ENCODE measurements around the gene ADCY2.

ADCY2 gene

GRCh38 chr5:7434914-7435313, 39.0 kb downstream of the ADCY2 start:
- H3K36me3 ChIP-seq (replicated peaks): no peaks in the 10 kb centered on the region
- TF ChIP-seq CTCF (IDR thresholded peaks at IDR 0.05; ENCODE audit: low read depth, low read length, missing control alignments): no peak
- no peak for DNase-seq
- no peak overlapping the region for H3K4me3 ChIP-seq (ENCODE audit: low read depth, low read length)
- no peak overlapping the region for H3K27ac ChIP-seq
- in situ Hi-C loops (cut with HindIII; ENCODE audit: low pct_ligation_motif_present, low sequenced_read_pairs): no loop called here
- no peaks in the 10 kb centered on the region for H3K27me3 ChIP-seq (replicated peaks)

DNA sequence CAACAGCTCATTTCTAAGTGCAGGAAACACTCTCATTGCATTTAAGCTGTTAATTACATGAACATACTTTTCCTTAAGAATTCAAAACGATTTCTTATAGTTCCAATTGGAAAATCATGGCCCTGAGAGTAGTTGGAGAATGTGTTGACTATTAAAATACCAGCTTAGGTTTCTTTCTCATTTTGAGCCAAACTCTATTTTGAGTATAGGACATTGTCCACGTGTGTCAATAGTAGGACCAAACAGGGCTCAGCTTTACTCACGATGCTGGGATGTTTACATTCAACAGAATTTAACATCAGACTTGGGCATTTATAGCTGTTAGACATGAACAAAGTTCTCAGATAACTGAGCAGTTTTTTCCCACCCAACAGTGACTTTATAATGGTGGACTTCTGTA, 39.6 kb downstream of the ADCY2 start:
- in situ Hi-C loops (cut with HindIII; ENCODE audit: low pct_ligation_motif_present, low sequenced_read_pairs): no loop called here
- no peak for DNase-seq
- no peak for TF ChIP-seq CTCF (IDR thresholded peaks at IDR 0.05; ENCODE audit: low read depth, low read length, missing control alignments)

GRCh38 chr5:7436521-7436920, 40.6 kb downstream of the ADCY2 start:
- no peak for TF ChIP-seq CTCF (IDR thresholded peaks at IDR 0.05; ENCODE audit: low read depth, low read length, missing control alignments)
- in situ Hi-C loops (cut with HindIII; ENCODE audit: low pct_ligation_motif_present, low sequenced_read_pairs): no loop called here

More for the DNA sequence above, 39.6 kb downstream of the ADCY2 start:
- no peaks in the 10 kb centered on the region for H3K27me3 ChIP-seq (replicated peaks)
- no peak overlapping the region for H3K27ac ChIP-seq
- no peak overlapping the region for H3K4me3 ChIP-seq (ENCODE audit: low read depth, low read length)
- H3K36me3 ChIP-seq (replicated peaks): no peaks in the 10 kb centered on the region

GRCh38 chr5:7437836-7438235, 41.9 kb downstream of the ADCY2 start:
- Histone ChIP-seq H3K27me3 (replicated peaks) (no peaks in the 10 kb centered on the region), H3K4me3 (ENCODE audit: low read depth, low read length) (no peak overlapping the region), H3K27ac (no peak overlapping the region), H3K36me3 (replicated peaks) (no peaks in the 10 kb centered on the region)
- TF ChIP-seq CTCF (IDR thresholded peaks at IDR 0.05; ENCODE audit: low read depth, low read length, missing control alignments): no peak
- DNase-seq: no peak
- in situ Hi-C loops (cut with HindIII; ENCODE audit: low pct_ligation_motif_present, low sequenced_read_pairs): no loop called here

More at GRCh38 chr5:7436521-7436920, 40.6 kb downstream of the ADCY2 start:
- Histone ChIP-seq H3K27me3 (replicated peaks) (no peaks in the 10 kb centered on the region), H3K4me3 (ENCODE audit: low read depth, low read length) (no peak overlapping the region), H3K27ac (no peak overlapping the region), H3K36me3 (replicated peaks) (no peaks in the 10 kb centered on the region)
- DNase-seq: no peak

GRCh38 chr5:7445068-7445467, 49.1 kb downstream of the ADCY2 start:
- no peak overlapping the region for H3K4me3 ChIP-seq (ENCODE audit: low read depth, low read length)
- no peaks in the 10 kb centered on the region for H3K36me3 ChIP-seq (replicated peaks)
- TF ChIP-seq CTCF (IDR thresholded peaks at IDR 0.05; ENCODE audit: low read depth, low read length, missing control alignments): no peak
- no peak for DNase-seq
- no peak overlapping the region for H3K27ac ChIP-seq
- in situ Hi-C loops (cut with HindIII; ENCODE audit: low pct_ligation_motif_present, low sequenced_read_pairs): no loop called here
- no peaks in the 10 kb centered on the region for H3K27me3 ChIP-seq (replicated peaks)

DNA sequence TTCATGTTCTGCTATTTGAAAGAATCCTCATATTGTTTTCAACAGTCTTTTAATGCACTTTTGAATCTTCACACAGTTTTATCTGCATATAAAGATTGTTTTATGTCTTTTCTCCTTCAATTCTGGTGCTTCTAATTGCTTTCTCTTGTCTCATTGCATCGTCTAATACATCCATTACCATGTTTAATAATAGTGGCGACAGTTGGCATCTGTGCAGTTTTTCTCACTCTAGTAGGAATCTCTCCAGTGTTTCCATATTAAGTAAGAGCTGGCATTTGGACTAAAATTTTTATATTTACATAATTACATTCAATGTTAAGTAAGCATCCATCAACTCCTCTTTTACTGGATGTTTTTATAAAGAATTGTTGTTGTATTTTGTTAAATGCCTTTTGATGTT, 49.9 kb downstream of the ADCY2 start:
- in situ Hi-C loops (cut with HindIII; ENCODE audit: low pct_ligation_motif_present, low sequenced_read_pairs): no loop called here
- H3K36me3 ChIP-seq (replicated peaks): no peaks in the 10 kb centered on the region
- DNase-seq: no peak

More for the DNA sequence above, 49.9 kb downstream of the ADCY2 start:
- no peak for TF ChIP-seq CTCF (IDR thresholded peaks at IDR 0.05; ENCODE audit: low read depth, low read length, missing control alignments)
- H3K27ac ChIP-seq: no peak overlapping the region
- no peaks in the 10 kb centered on the region for H3K27me3 ChIP-seq (replicated peaks)
- no peak overlapping the region for H3K4me3 ChIP-seq (ENCODE audit: low read depth, low read length)

All from brain microvascular endothelial cell (primary cell).